ENCODE results near the gene IQGAP2.
"Not testable (repeated sequence)": the region's sequence is repeated elsewhere in the genome, so short reads cannot be mapped to it uniquely, and the experiment has no call there.

Gene IQGAP2

GRCh38 chr5:76546497-76547102 is 143.5 kb downstream of the IQGAP2 start:
- in situ Hi-C loops (cut with MboI; ENCODE audit: low pct_unique_long_range_greater_than_20kb, low sequenced_read_pairs) = no loop called here
- DNase-seq = peak; percentile 63

DNA sequence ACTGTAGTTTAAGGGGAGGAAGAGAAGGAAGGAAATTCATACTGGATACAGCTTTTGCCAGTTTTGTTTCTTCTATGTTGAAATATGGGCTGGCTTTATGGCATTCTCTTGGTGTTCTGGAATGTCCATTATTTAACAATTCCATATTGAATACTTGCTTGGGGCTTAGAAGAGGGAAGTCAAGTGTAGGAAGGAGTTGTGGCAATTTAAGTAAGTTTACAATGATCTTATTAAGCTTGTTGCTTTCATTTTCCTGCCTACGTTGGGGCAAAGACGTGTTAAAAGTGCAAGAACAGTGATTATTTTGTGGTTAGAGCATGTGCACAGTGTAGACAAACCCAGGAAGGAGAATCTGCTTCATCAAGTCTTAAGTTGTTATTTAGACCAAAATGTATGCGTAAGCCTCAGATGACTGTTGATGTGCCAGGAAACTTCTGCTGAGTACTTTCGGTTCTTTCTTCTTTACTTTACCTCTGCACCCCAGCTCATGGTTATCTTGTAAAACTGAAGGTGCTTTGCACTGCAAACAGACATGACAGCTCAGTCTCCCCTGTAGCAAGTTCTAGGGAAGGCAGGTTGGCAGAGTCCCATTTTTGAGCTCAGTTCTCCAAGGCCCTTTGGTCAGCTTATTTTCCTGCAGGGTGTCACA is 144.3 kb downstream of the IQGAP2 start:
- DNase-seq = peak; percentile 32
- in situ Hi-C loops (cut with MboI; ENCODE audit: low pct_unique_long_range_greater_than_20kb, low sequenced_read_pairs) = no loop called here

- in situ Hi-C loops (cut with MboI; ENCODE audit: low pct_unique_long_range_greater_than_20kb, low sequenced_read_pairs) = no loop called here
- DNase-seq = no peak
Observed at GRCh38 chr5:76547891-76548524, 144.9 kb downstream of the IQGAP2 start.

GRCh38 chr5:76548525-76549229 is 145.6 kb downstream of the IQGAP2 start:
- no peak for DNase-seq
- in situ Hi-C loops (cut with MboI; ENCODE audit: low pct_unique_long_range_greater_than_20kb, low sequenced_read_pairs) = no loop called here

DNA sequence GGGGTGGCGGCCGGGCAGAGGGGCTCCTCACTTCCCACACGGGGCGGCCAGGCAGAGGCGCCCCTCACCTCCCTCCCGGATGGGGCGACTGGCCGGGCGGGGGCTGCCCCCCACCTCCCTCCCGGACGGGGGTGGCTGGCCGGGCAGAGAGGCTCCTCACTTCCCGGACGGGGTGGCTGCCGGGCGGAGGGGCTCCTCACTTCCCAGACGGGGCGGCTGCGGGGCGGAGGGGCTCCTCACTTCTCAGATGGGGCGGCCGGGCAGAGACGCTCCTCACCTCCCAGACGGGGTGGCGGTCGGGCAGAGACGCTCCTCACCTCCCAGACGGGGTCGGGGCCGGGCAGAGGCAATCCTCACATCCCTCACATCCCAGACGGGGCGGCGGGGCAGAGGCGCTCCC is 147.8 kb downstream of the IQGAP2 start:
- in situ Hi-C loops (cut with MboI; ENCODE audit: low pct_unique_long_range_greater_than_20kb, low sequenced_read_pairs) = not testable (repeated sequence)

DNA sequence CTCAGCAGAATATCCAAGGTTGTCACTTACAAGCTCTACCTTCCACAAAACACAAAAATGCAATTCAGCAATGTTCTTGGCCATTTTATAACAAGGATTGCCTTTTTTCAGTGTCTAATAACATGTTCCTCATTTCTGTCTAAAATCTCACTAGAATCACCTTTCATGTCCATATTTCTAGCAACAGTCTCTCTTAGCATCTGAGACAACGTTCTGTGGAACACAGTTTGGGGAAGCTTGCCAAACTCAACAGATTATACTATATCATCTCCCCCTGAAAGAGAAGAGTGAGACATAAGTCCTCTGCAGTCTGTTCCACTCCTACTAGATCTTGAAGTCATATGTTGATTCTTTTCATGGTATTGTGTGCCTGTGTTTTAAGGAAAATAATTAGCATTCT is 149.5 kb downstream of the IQGAP2 start:
- in situ Hi-C loops (cut with MboI; ENCODE audit: low pct_unique_long_range_greater_than_20kb, low sequenced_read_pairs) = no loop called here
- no peak for DNase-seq

More for the DNA sequence above, 147.8 kb downstream of the IQGAP2 start:
- not testable (repeated sequence) for DNase-seq

- no peak for DNase-seq
Observed at GRCh38 chr5:76553251-76553650, 150.2 kb downstream of the IQGAP2 start.

DNA sequence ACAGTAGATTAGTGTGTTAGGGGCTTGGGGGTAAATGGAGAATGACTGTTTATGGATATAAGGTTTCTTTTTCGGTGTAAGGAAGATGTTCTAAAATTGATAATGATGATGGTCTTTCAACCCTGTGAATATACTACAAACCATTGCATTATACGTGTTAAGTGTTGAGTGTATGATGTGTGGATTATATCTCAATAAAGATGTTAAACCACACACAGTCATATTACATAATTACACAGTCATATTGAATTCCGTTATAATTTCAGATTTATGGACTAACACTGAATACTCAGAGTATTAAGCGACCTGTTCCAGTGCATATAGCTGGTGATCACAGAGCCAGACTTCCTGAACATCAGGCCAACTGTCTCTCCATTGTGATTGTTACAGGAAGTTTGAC is 152.0 kb downstream of the IQGAP2 start:
- no peak for DNase-seq
- in situ Hi-C loops (cut with MboI; ENCODE audit: low pct_unique_long_range_greater_than_20kb, low sequenced_read_pairs) = no loop called here

More at GRCh38 chr5:76553251-76553650, 150.2 kb downstream of the IQGAP2 start:
- in situ Hi-C loops (cut with MboI; ENCODE audit: low pct_unique_long_range_greater_than_20kb, low sequenced_read_pairs) = no loop called here

DNA sequence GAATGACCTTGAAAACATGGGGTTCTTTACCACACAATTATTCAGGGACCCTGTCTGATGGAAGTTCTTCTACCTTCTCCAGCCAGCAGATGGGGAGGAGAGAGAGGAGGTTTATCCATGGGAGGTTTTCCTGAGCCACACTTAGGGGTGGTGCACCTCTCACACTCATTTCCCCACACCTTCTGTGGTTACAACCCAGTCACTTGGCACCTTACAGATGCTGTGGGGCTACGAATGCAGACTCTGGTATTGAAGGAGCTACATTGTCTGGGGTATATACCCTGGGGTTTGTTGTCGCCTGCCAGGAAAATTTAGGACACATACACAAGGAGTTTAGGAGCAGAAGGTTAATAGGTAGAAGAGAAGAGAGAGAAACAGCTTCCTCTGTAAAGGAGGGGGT is 152.6 kb downstream of the IQGAP2 start:
- in situ Hi-C loops (cut with MboI; ENCODE audit: low pct_unique_long_range_greater_than_20kb, low sequenced_read_pairs) = no loop called here
- no peak for DNase-seq

DNA sequence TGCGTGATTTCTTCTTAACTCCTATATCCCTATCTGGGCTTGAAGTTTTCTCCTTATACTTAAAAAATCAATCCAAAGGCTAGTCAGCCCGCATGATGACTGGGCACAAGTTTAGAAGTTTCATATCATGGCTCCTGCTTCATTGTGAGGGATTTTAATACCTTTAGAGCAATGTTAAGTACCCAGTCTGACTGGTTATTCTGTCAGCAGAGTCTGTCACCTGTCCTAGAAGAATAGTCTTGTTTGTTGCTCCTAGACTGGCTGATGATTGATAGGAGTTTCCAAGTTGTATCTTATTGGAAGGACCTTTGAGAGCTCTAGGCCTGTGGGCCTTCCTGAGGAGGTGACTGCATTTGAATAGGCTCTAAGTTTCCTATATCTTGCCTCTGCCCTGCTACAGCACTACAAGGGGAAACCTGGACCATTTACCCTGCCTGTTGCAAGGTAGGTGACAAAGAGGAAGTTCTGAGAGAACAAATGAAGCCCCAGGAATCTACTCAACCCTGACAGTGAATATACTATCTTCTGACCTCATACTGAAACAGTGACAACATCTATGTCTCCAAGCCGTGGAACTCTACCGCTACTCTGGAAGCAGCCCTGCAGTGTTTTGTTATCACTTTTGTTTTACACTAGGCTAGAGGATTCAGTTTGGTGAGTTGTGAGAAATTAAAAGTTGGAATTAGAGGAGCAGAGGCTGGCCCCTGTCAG is 153.6 kb downstream of the IQGAP2 start:
- peak; percentile 28 for DNase-seq
- in situ Hi-C loops (cut with MboI; ENCODE audit: low pct_unique_long_range_greater_than_20kb, low sequenced_read_pairs) = no loop called here

DNA sequence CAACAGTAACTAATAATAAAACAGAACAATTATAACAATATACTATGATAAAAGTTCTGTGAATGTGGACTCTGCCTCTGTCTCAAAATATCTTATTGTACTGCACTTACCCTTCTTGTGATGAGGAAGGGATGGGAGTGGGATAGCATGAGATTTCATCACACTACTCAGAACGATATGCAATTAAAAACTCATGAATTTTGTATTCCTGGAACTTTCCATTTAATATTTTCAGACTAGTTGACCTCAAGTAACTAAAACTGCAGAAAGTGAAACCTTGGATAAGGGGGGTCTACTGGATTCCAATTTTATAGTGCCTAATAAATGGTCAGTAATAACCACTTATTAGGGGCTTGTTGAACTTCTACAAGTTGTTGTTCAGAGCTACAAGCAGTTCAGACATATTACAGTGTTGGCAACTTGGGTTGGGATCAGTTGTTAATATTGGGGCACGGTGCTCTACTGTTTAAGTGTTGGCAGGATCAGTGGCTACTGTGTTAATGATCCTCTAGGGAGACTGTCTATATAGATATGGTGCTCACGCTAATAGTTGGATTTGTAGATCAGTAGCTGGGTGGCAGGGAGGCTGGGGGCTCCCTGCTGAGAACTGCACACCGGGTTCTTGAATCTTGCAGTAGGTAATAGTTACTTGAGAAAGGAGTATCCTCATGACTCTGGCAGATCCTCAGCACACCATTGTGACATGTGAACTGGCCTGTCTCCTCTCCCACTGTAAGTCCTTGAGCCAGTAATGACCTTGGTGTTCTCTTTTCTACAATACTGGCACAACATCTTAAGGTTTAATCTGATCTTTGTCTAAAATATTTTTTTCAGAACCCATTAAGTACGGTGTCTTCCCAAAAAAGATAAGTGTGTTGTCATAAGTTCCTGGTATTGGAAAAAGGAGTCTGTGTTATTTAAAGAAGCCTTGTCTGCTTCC is 158.1 kb downstream of the IQGAP2 start:
- in situ Hi-C loops (cut with MboI; ENCODE audit: low pct_unique_long_range_greater_than_20kb, low sequenced_read_pairs) = no loop called here
- no peak for DNase-seq

DNA sequence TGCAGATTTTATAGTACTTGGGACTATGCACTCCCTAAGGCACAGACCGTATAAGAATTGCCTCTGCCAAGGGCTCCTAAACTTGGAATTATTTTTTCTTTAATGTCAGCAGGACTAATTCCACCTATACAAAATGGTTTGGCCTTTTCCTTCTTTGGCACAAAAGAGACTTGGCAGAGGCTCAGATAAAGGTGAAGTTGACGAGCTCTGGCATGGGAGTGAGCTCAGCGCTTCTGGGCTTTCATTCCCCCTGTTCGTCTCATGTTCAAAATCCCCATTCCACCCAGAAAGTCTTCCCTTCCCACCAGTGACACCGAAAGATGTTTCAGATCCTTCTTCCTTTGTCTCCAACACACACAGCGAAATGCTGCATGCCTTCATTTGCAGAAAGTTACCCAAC is 158.9 kb downstream of the IQGAP2 start:
- no peak for DNase-seq
- in situ Hi-C loops (cut with MboI; ENCODE audit: low pct_unique_long_range_greater_than_20kb, low sequenced_read_pairs) = no loop called here

DNA sequence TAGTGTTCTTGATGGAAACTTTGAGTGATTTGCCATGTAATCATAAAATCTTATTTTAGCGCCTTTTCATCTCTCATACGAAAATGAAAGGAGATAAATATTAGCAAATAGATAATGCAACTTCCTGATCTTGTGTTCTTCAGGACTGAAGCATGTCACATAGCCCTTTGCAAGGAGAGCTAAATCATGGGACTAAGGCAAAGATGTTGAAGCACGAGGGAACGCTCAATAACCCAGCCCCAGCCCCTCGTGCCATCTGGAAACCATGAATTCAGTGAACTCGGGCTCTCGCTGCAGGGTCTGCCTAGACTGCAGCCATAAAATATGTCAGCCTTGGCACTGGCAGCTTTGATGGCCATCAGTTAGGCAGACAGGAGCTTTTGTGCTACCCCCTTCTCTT is 161.9 kb downstream of the IQGAP2 start:
- in situ Hi-C loops (cut with MboI; ENCODE audit: low pct_unique_long_range_greater_than_20kb, low sequenced_read_pairs) = no loop called here

DNA sequence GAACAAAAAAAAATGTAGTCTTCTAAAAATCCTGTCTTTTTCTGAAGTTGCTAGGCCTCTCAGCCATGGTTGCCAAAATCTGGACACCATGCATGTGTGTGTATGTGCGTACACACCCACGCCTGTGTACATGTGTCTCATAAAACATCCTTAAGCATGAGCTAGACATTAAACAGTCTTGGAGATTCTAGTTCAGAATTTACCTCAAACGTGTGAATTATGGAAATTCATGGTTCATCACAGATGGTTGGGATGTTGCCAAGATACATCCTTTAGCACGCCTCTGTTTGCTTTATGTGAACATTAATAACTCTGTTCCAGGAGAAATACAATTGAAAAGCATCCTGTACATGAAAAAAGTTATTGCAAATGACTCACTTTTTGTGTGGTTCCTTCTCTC is 167.1 kb downstream of the IQGAP2 start:
- DNase-seq = no peak
- in situ Hi-C loops (cut with MboI; ENCODE audit: low pct_unique_long_range_greater_than_20kb, low sequenced_read_pairs) = no loop called here

More for the DNA sequence above, 161.9 kb downstream of the IQGAP2 start:
- no peak for DNase-seq

GRCh38 chr5:76571559-76571958 is 168.5 kb downstream of the IQGAP2 start:
- no peak for DNase-seq
- in situ Hi-C loops (cut with MboI; ENCODE audit: low pct_unique_long_range_greater_than_20kb, low sequenced_read_pairs) = no loop called here

- in situ Hi-C loops (cut with MboI; ENCODE audit: low pct_unique_long_range_greater_than_20kb, low sequenced_read_pairs) = no loop called here
- no peak for DNase-seq
Observed at GRCh38 chr5:76576450-76576849, 173.4 kb downstream of the IQGAP2 start.

DNA sequence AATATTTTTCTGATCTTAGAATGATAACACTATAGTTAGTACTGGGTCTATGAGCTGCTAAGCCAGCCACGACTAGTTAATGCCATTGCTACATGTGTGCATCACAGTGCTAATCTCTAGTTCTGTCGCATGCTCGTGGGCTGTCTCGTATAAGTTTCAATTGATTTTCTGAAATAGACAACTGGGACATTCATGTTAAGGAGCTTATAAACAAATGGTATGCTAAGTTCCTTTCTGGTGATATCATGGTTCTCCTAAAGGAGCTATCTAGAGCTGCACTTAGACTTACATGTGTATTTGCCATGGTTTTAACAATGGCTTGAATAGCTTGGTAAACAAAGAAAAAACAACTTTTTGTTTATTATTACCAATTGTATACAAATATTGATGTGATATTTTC is 173.9 kb downstream of the IQGAP2 start:
- no peak for DNase-seq
- in situ Hi-C loops (cut with MboI; ENCODE audit: low pct_unique_long_range_greater_than_20kb, low sequenced_read_pairs) = no loop called here

DNA sequence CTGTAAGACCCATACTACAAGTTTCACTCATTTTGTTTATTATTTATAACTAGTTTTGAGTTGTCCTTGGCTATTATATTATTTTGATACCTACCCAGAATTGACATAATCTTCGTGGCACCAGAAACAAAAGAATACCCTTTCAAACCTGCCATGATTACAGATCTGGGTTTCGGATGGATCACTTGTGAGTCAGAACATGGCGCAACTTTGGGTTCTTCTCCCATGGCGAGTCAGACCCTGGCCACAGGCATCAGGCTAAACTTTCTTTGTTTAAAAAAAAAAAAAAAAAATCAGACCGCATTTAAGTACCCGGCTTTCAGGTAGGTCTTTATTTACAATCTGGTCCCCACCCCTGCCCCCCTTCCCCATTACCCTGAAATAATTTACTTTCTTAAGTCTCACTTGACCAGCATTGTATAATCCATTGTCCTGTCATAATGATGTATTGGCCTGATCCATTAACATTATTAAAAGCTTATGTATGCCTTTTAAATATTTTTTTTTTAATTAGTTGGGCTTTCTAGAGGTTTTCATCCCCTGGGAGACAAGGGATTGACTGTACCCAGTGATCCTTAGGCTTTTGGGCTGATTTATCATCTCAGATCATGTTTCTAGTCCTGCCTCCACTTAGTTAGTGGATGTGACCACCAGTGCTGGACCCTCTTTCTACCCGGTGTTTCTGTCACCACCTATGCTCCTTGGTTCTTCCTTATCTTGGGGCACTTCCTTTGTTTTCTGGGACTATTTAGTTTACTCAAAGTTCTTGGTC is 176.3 kb downstream of the IQGAP2 start:
- in situ Hi-C loops (cut with MboI; ENCODE audit: low pct_unique_long_range_greater_than_20kb, low sequenced_read_pairs) = no loop called here
- DNase-seq = no peak

All from KBM-7 (cell line).